ENCODE results near the gene GLB1L3. TPM values are rescaled to one million over a fixed set of nuclear protein-coding genes. Genes with fewer than 3 reads are reported as not detected.

GLB1L3 gene
- total and polyA plus RNA-seq, 2 of the 4 experiments (the other 2 are of a cell fraction), result not detected

- no peak overlapping the region for H3K23ac ChIP-seq (ENCODE audit: low read depth, low read length)
- no peak for TF ChIP-seq RAD21 (IDR thresholded peaks at IDR 0.05; ENCODE audit: low read length)
- no peak for TF ChIP-seq FOS (IDR thresholded peaks at IDR 0.05; ENCODE audit: low read depth, low read length)
- no peak for TF ChIP-seq MXI1 (IDR thresholded peaks at IDR 0.05; ENCODE audit: borderline replicate concordance, low read depth, low read length)
- no peak for TF ChIP-seq MAFK (IDR thresholded peaks at IDR 0.05; ENCODE audit: low read depth, low read length)
- no peak for TF ChIP-seq MAZ (IDR thresholded peaks at IDR 0.05; ENCODE audit: borderline replicate concordance, low read depth, low read length)
- TF ChIP-seq, protein P1, sequence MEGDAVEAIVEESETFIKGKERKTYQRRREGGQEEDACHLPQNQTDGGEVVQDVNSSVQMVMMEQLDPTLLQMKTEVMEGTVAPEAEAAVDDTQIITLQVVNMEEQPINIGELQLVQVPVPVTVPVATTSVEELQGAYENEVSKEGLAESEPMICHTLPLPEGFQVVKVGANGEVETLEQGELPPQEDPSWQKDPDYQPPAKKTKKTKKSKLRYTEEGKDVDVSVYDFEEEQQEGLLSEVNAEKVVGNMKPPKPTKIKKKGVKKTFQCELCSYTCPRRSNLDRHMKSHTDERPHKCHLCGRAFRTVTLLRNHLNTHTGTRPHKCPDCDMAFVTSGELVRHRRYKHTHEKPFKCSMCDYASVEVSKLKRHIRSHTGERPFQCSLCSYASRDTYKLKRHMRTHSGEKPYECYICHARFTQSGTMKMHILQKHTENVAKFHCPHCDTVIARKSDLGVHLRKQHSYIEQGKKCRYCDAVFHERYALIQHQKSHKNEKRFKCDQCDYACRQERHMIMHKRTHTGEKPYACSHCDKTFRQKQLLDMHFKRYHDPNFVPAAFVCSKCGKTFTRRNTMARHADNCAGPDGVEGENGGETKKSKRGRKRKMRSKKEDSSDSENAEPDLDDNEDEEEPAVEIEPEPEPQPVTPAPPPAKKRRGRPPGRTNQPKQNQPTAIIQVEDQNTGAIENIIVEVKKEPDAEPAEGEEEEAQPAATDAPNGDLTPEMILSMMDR (conservative IDR thresholded peaks at IDR 0.05; ENCODE audit: low read depth, low read length), result no peak
- TF ChIP-seq BHLHE40 (IDR thresholded peaks at IDR 0.05; ENCODE audit: low read depth, low read length), result no peak
- TF ChIP-seq, protein P2, sequence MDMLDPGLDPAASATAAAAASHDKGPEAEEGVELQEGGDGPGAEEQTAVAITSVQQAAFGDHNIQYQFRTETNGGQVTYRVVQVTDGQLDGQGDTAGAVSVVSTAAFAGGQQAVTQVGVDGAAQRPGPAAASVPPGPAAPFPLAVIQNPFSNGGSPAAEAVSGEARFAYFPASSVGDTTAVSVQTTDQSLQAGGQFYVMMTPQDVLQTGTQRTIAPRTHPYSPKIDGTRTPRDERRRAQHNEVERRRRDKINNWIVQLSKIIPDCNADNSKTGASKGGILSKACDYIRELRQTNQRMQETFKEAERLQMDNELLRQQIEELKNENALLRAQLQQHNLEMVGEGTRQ (IDR thresholded peaks at IDR 0.05; ENCODE audit: low read depth, low read length), result no peak
- no peak for TF ChIP-seq CEBPB (IDR thresholded peaks at IDR 0.05; ENCODE audit: low read depth, low read length)
- TF ChIP-seq, protein P3, sequence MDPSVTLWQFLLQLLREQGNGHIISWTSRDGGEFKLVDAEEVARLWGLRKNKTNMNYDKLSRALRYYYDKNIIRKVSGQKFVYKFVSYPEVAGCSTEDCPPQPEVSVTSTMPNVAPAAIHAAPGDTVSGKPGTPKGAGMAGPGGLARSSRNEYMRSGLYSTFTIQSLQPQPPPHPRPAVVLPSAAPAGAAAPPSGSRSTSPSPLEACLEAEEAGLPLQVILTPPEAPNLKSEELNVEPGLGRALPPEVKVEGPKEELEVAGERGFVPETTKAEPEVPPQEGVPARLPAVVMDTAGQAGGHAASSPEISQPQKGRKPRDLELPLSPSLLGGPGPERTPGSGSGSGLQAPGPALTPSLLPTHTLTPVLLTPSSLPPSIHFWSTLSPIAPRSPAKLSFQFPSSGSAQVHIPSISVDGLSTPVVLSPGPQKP (IDR thresholded peaks at IDR 0.05; ENCODE audit: borderline replicate concordance, low read depth, low read length), result no peak
- no peak for TF ChIP-seq SMC3 (IDR thresholded peaks at IDR 0.05; ENCODE audit: low read depth, low read length)
- no peak for TF ChIP-seq NFE2L2 (IDR thresholded peaks at IDR 0.05; ENCODE audit: low read depth, low read length)
- no peak for TF ChIP-seq CHD1 (IDR thresholded peaks at IDR 0.05; ENCODE audit: low read depth, low read length)
- TF ChIP-seq POLR2A (IDR thresholded peaks at IDR 0.05; ENCODE audit: low read depth, low read length), result no peak
- no peak for TF ChIP-seq RFX5 (IDR thresholded peaks at IDR 0.05; ENCODE audit: low read depth, low read length)
- TF ChIP-seq RCOR1 (IDR thresholded peaks at IDR 0.05; ENCODE audit: insufficient replicate concordance, low read length), result no peak
- ChIA-PET CTCF (no interaction called here), POLR2A (ENCODE audit: unreplicated experiment) (no interaction called here)
- no peaks in the 10 kb centered on the region for H3K79me1 ChIP-seq (ENCODE audit: low read depth in 1 of 2, low read length in 2 of 2)
- ATAC-seq (ENCODE audit: low read depth) (no peak), DNase-seq (no peak)
- H3K14ac ChIP-seq (replicated peaks; ENCODE audit: low read depth, low read length), result no peak overlapping the region
- no peak overlapping the region for H2AK9ac ChIP-seq (replicated peaks; ENCODE audit: low read depth, low read length, poor library complexity)
- no peak overlapping the region for H3K18ac ChIP-seq (ENCODE audit: low read depth, low read length)
- H4K8ac ChIP-seq (ENCODE audit: low read depth in 2 of 2, low read length in 2 of 2), result no peak overlapping the region
- H4K5ac ChIP-seq (ENCODE audit: low read depth, low read length), result no peak overlapping the region
- in situ Hi-C loops (cut with MboI; ENCODE audit: low sequenced_read_pairs) (no loop called here), intact Hi-C loops (cut with micrococcal nuclease) (no loop called here), dilution Hi-C loops (cut with HindIII; ENCODE audit: low sequenced_read_pairs, unreplicated experiment) (no loop called here)
- 0 out of 2 replicates have a peak, but pooled peaks cover 1% of the 10 kb centered on the region for H3K27me3 ChIP-seq (ENCODE audit: control insufficient read depth, insufficient read depth, low read length)
- 86% methylated on average over 5 of the region's 13 CpGs; no CpG with 5 or more reads in 1 of the 2 experiments for WGBS, 2 experiments (ENCODE audit: extremely low coverage in 2 of 2, insufficient read length in 1 of 2)
- no peak overlapping the region for H3K4me3 ChIP-seq (ENCODE audit: insufficient read depth, low read depth, low read length)
- BruUV-seq (replicated peaks), result no TSS peak
- no peak overlapping the region for H3K4ac ChIP-seq (ENCODE audit: low read depth, low read length)
- H2BK120ac ChIP-seq (ENCODE audit: low read depth, low read length), result no peak overlapping the region
- H3K56ac ChIP-seq (ENCODE audit: extremely low read depth, insufficient read depth, low read length), result no peak overlapping the region
- no peak overlapping the region for H3K4me2 ChIP-seq (ENCODE audit: low read depth, low read length)
- H3K9ac ChIP-seq (ENCODE audit: low read depth, low read length), result no peak overlapping the region
- no peak overlapping the region for H2AFZ ChIP-seq (replicated peaks; ENCODE audit: low read length, poor library complexity)
- H3K36me3 ChIP-seq (ENCODE audit: control insufficient read depth, insufficient read depth, low read length), result no peaks in the 10 kb centered on the region
- no peak overlapping the region for H2BK20ac ChIP-seq (ENCODE audit: low read depth, low read length)
- H3K9me3 ChIP-seq (ENCODE audit: control insufficient read depth, insufficient read depth, low read length), result no peaks in the 10 kb centered on the region; the same call in 1 of the 2 replicates
- H4K20me1 ChIP-seq (ENCODE audit: insufficient read depth, low read length), result no peaks in the 10 kb centered on the region
- H2BK15ac ChIP-seq (ENCODE audit: low read depth, low read length), result no peak overlapping the region
- no peak overlapping the region for H4K91ac ChIP-seq (ENCODE audit: insufficient read depth, low read depth, low read length)
- no peak overlapping the region for H3K27ac ChIP-seq (ENCODE audit: insufficient read depth, low read length)
- H2BK5ac ChIP-seq (ENCODE audit: low read depth, low read length, poor library complexity, severe bottlenecking), result no peak overlapping the region
- H2AK5ac ChIP-seq (ENCODE audit: low read depth, low read length), result no peak overlapping the region
- H3K4me1 ChIP-seq (ENCODE audit: control insufficient read depth, insufficient read depth, low read length), result no peaks in the 10 kb centered on the region
- no peaks in the 10 kb centered on the region for H3K9me1 ChIP-seq (ENCODE audit: insufficient read depth, low read length)
These were observed 12.3 kb downstream of the GLB1L3 start for GRCh38 chr11:134288486-134288885.

Data from IMR-90 (cell line).